PFSK-1 (cell line): ENCODE measurements around the gene SEMA3C.

Experiments
- FOXP2 ChIP-seq: optimal IDR thresholded peaks from 2 replicates; pipeline ENCODE3; 2011; ENCODE audit warnings: borderline replicate concordance, control low read depth, inconsistent platforms; ENCODE audit not compliant: insufficient read depth; ENCODE audit errors: extremely low read length, extremely low read depth
- POLR2AphosphoS5 ChIP-seq: IDR thresholded peaks from 2 replicates; pipeline ENCODE4 v1.6.1; 2012; ENCODE audit warnings: low read depth, mild to moderate bottlenecking, control low read depth, low read length, moderate library complexity
- SIN3A ChIP-seq: IDR thresholded peaks from 2 replicates; pipeline ENCODE4 v1.6.1; 2012; ENCODE audit warnings: mild to moderate bottlenecking, low read length, moderate library complexity, borderline replicate concordance; ENCODE audit not compliant: insufficient read depth
- TAF1 ChIP-seq: IDR thresholded peaks from 2 replicates; pipeline ENCODE4 v1.6.1; 2012; ENCODE audit warnings: low read length, control low read depth, borderline replicate concordance; ENCODE audit not compliant: insufficient read depth
- TF ChIP-seq, protein P1 (sequence below), 2 experiments: IDR thresholded peaks; 2 replicates each; pipeline versions ENCODE4 v1.6.1 to v1.8.0; 2011 to 2012; ENCODE audit warnings: low read depth in 2 of 2, low read length in 2 of 2, control low read depth in 1 of 2, inconsistent platforms in 1 of 2, mild to moderate bottlenecking in 1 of 2, moderate library complexity in 1 of 2; ENCODE audit not compliant: insufficient read depth in 1 of 2

SEMA3C gene

DNA sequence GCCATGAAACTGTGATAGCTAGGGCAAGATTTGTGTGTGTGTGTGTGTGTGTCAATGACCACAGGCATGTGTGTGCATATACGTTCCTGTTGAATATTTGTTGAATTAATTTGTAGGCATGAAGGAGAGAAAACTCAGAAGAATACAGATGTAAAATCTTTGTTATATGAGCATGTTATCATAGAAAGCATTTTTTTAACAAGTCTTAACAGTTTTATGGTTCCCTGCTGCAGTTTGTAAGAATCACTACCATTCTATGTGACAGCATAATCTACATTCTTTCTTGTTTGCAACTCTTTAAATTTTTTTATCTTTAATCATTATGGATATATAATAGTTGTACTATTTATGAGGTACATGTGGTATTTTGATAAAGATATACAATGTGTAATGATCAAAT is 150.1 kb downstream of the SEMA3C start:
- TF ChIP-seq SIN3A, result no peak
- no peak for TF ChIP-seq TAF1
- no peak for TF ChIP-seq POLR2AphosphoS5

DNA sequence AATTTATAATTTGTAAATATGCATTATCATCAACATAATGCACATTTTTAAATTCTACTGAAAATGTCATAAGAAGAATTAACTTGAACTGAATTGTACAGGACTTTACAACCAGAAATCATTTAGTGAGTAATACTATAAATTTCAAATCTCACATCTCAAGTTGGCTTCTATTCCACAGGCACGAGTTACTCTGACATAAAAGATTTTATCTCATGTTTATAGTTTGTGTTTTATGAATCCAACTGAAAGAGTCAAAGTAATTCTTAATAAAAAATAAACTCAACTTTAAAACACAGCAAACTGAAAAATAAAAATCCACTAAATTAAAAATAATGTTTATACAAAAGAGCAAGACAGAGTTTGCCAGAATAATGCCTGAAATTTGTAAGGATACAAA is 151.2 kb downstream of the SEMA3C start:
- TF ChIP-seq, protein P1, sequence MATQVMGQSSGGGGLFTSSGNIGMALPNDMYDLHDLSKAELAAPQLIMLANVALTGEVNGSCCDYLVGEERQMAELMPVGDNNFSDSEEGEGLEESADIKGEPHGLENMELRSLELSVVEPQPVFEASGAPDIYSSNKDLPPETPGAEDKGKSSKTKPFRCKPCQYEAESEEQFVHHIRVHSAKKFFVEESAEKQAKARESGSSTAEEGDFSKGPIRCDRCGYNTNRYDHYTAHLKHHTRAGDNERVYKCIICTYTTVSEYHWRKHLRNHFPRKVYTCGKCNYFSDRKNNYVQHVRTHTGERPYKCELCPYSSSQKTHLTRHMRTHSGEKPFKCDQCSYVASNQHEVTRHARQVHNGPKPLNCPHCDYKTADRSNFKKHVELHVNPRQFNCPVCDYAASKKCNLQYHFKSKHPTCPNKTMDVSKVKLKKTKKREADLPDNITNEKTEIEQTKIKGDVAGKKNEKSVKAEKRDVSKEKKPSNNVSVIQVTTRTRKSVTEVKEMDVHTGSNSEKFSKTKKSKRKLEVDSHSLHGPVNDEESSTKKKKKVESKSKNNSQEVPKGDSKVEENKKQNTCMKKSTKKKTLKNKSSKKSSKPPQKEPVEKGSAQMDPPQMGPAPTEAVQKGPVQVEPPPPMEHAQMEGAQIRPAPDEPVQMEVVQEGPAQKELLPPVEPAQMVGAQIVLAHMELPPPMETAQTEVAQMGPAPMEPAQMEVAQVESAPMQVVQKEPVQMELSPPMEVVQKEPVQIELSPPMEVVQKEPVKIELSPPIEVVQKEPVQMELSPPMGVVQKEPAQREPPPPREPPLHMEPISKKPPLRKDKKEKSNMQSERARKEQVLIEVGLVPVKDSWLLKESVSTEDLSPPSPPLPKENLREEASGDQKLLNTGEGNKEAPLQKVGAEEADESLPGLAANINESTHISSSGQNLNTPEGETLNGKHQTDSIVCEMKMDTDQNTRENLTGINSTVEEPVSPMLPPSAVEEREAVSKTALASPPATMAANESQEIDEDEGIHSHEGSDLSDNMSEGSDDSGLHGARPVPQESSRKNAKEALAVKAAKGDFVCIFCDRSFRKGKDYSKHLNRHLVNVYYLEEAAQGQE (IDR thresholded peaks at IDR 0.05; ENCODE audit: insufficient read depth in 1 of 2, low read depth in 2 of 2, low read length in 2 of 2), result no peak
- no peak for TF ChIP-seq SIN3A
- no peak for TF ChIP-seq TAF1
- no peak for TF ChIP-seq POLR2AphosphoS5
- TF ChIP-seq FOXP2, result no peak

DNA sequence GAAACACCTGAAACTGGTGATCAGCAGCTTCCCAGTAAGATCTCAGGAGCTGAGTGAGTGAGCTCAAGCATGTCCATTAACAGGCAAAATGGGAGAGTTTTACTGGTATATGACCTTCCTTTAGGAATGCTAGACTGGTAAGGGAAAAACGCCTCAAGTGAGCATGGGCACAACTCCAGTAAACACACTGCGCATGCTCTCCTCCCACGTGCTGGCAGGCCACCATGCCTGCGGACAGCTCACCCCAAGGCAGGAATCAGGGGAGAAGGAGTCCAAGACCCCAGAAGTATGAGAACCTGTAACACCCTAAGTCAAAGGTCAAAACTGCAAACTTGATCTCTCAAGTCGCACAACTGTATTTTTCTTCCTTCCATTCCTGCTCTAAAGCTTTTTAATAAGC is 152.1 kb downstream of the SEMA3C start:
- TF ChIP-seq SIN3A, result no peak
- TF ChIP-seq, protein P1 (IDR thresholded peaks at IDR 0.05; ENCODE audit: insufficient read depth in 1 of 2, low read depth in 2 of 2, low read length in 2 of 2), result no peak
- no peak for TF ChIP-seq TAF1
- no peak for TF ChIP-seq FOXP2
- TF ChIP-seq POLR2AphosphoS5, result no peak

DNA sequence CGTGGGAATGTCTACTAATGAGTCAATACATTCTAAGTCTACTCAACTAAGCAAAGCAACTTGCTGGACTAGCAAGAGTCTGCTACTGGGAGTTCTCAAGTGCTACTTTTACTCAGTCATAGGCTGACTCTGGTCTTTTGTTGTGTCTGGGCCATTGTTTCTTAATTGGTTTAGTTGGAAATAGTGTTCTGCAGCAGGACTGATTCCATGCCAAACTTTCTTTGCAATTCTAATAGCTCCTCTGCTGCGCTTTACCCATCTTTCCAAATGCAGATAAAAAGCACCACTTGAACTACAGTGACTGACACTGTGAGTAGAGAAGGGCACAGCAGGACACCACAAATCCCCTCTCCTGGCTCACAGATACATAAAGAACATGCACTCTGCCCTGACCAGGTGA is 154.7 kb downstream of the SEMA3C start:
- TF ChIP-seq TAF1 (no peak), POLR2AphosphoS5 (no peak), SIN3A (no peak), FOXP2 (no peak)
- TF ChIP-seq, protein P1 (IDR thresholded peaks at IDR 0.05; ENCODE audit: insufficient read depth in 1 of 2, low read depth in 2 of 2, low read length in 2 of 2), result no peak

DNA sequence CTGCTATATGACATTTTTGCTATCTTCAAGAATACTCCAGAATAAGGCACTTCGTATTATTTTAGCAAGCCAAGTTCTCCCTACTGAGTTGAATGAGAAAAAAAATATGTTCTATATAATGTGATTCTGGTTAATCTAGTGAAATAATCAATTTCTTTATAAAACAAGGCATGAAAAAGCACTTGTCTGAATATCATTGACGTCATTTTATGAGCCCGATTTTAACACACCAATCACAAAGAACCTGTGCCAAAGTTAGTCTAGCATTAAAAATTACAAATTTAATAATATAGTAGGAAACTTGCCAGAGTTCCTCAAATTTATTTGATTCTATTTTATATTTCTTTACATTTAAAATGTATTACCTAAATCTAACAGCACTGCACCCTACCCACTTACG is 155.1 kb downstream of the SEMA3C start:
- TF ChIP-seq, protein P1 (IDR thresholded peaks at IDR 0.05; ENCODE audit: insufficient read depth in 1 of 2, low read depth in 2 of 2, low read length in 2 of 2), result no peak
- TF ChIP-seq SIN3A (no peak), POLR2AphosphoS5 (no peak), FOXP2 (no peak), TAF1 (no peak)

DNA sequence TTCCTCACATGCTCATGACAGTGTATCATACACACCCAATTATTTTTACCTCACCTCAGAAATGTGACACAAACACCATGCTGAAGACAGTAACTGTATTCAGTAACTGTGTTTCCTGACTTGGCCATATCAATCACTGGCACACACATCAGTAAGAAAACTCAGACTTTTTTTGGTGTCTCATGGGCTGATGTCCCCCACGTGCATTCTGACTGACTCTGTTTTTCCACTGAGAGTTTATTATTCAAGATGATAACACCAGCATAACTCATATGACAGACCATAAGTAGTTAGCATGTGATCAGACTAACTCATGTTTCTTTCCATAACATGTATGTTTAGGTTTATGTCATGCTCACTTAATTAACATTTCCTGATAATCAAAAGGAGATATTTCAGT is 155.6 kb downstream of the SEMA3C start:
- TF ChIP-seq FOXP2 (no peak), TAF1 (no peak), POLR2AphosphoS5 (no peak), SIN3A (no peak)
- TF ChIP-seq, protein P1 (IDR thresholded peaks at IDR 0.05; ENCODE audit: insufficient read depth in 1 of 2, low read depth in 2 of 2, low read length in 2 of 2), result no peak
